ENCODE measurements around the gene COA6. TPM values are rescaled to one million over a fixed set of nuclear protein-coding genes. Genes with fewer than 3 reads are reported as not detected.

COA6 gene
- total and polyA plus RNA-seq, 2 of the 13 experiments (the other 11 are each of a cell fraction or from before 2014, with no cell fraction given): 32.4 to 104 TPM

DNA sequence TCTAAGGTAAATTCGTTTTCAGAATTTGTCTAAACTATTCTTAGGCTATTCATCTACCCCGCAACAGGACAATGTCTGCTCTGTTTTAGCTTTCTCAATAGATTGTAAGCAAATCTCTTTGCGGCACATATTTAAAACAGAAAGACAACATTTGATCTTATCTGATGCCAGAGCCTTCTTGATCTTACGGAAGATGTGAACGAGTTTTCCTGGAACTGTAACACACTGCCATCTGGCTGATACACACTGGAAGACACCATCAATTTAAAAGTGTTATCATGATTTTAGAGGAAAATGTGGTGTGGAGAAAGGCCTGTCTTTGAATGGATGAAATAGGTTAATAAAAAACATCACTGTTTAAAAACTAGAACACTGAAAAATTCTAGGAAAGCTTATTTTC, 36.1 kb downstream of the COA6 start:
- BruUV-seq (replicated peaks): no TSS peak

DNA sequence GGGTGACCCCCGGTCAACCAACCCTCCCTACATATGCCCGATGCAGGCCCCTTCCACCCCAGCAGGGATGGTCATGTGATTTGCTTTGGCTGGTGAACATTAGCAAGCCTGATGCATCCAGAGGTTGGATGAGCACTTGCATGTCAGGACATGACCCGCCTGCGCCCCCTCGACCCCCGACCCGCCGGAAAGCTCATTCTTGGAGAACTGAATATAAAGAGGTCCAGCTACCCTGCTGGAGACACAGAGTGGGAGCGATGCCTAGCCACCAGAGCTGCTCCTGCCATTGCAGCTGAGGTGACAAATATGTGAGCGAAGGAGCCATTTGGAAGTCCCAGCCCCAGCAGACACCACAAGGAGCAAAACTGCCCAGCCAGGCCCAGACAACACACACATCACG, 39.6 kb downstream of the COA6 start:
- Histone ChIP-seq H3K36me3 (replicated peaks in 1 of 2; ENCODE audit: control insufficient read depth in 1 of 2, insufficient read depth in 2 of 2, low read length in 2 of 2) (peaks cover 5 to 55% of the 10 kb centered on the region in 2 experiments), H3K9ac (ENCODE audit: insufficient read depth, low read depth, low read length) (no peak overlapping the region), H3K79me2 (ENCODE audit: insufficient read depth, low read length) (no peaks in the 10 kb centered on the region), H3K4me2 (ENCODE audit: low read depth, low read length) (no peak overlapping the region), H3K4me1 (ENCODE audit: insufficient read depth, low read length) (no peaks in the 10 kb centered on the region), H4K20me1 (ENCODE audit: insufficient read depth, low read length) (no peaks in the 10 kb centered on the region), H3K27me3 (ENCODE audit: control insufficient read depth in 1 of 2, insufficient read depth in 2 of 2, low read length in 2 of 2) (no peaks in the 10 kb centered on the region; a peak in 1 of 5 replicates), H3K4me3 (replicated peaks in 1 of 3; ENCODE audit: insufficient read depth in 1 of 3, low read depth in 2 of 3, low read length in 3 of 3) (no peak overlapping the region), H3K27ac (ENCODE audit: extremely low read length, insufficient read depth, low read length) (no peak overlapping the region), H3K9me3 (ENCODE audit: low read length) (no peaks in the 10 kb centered on the region), H2AFZ (ENCODE audit: low read length) (no peak overlapping the region)
- ATAC-seq: no peak
- DNase-seq (ENCODE audit: low spot score): no peak
- CTCF ChIA-PET (ENCODE audit: low intra/inter-chr PET ratio, low total read pairs): no interaction called here
- in situ Hi-C loops (cut with HindIII; ENCODE audit: extremely low pct_ligation_motif_present, low pct_unique_long_range_greater_than_20kb): no loop called here
- POLR2A ChIA-PET: no interaction called here
- FAIRE-seq: no peak
- 97% methylated on average over 6 of the region's 11 CpGs for WGBS (ENCODE audit: low lambda C conversion rate)
- no TSS peak for BruUV-seq (replicated peaks)
- intact Hi-C loops (cut with micrococcal nuclease; ENCODE audit: unreplicated experiment): no loop called here
- TF ChIP-seq, protein P1, sequence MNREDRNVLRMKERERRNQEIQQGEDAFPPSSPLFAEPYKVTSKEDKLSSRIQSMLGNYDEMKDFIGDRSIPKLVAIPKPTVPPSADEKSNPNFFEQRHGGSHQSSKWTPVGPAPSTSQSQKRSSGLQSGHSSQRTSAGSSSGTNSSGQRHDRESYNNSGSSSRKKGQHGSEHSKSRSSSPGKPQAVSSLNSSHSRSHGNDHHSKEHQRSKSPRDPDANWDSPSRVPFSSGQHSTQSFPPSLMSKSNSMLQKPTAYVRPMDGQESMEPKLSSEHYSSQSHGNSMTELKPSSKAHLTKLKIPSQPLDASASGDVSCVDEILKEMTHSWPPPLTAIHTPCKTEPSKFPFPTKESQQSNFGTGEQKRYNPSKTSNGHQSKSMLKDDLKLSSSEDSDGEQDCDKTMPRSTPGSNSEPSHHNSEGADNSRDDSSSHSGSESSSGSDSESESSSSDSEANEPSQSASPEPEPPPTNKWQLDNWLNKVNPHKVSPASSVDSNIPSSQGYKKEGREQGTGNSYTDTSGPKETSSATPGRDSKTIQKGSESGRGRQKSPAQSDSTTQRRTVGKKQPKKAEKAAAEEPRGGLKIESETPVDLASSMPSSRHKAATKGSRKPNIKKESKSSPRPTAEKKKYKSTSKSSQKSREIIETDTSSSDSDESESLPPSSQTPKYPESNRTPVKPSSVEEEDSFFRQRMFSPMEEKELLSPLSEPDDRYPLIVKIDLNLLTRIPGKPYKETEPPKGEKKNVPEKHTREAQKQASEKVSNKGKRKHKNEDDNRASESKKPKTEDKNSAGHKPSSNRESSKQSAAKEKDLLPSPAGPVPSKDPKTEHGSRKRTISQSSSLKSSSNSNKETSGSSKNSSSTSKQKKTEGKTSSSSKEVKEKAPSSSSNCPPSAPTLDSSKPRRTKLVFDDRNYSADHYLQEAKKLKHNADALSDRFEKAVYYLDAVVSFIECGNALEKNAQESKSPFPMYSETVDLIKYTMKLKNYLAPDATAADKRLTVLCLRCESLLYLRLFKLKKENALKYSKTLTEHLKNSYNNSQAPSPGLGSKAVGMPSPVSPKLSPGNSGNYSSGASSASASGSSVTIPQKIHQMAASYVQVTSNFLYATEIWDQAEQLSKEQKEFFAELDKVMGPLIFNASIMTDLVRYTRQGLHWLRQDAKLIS (CRISPR knock-in tag; IDR thresholded peaks at IDR 0.05): no peak
- TF ChIP-seq ZFP36L2 (CRISPR knock-in tag; IDR thresholded peaks at IDR 0.05): no peak
- TF ChIP-seq, protein P2, sequence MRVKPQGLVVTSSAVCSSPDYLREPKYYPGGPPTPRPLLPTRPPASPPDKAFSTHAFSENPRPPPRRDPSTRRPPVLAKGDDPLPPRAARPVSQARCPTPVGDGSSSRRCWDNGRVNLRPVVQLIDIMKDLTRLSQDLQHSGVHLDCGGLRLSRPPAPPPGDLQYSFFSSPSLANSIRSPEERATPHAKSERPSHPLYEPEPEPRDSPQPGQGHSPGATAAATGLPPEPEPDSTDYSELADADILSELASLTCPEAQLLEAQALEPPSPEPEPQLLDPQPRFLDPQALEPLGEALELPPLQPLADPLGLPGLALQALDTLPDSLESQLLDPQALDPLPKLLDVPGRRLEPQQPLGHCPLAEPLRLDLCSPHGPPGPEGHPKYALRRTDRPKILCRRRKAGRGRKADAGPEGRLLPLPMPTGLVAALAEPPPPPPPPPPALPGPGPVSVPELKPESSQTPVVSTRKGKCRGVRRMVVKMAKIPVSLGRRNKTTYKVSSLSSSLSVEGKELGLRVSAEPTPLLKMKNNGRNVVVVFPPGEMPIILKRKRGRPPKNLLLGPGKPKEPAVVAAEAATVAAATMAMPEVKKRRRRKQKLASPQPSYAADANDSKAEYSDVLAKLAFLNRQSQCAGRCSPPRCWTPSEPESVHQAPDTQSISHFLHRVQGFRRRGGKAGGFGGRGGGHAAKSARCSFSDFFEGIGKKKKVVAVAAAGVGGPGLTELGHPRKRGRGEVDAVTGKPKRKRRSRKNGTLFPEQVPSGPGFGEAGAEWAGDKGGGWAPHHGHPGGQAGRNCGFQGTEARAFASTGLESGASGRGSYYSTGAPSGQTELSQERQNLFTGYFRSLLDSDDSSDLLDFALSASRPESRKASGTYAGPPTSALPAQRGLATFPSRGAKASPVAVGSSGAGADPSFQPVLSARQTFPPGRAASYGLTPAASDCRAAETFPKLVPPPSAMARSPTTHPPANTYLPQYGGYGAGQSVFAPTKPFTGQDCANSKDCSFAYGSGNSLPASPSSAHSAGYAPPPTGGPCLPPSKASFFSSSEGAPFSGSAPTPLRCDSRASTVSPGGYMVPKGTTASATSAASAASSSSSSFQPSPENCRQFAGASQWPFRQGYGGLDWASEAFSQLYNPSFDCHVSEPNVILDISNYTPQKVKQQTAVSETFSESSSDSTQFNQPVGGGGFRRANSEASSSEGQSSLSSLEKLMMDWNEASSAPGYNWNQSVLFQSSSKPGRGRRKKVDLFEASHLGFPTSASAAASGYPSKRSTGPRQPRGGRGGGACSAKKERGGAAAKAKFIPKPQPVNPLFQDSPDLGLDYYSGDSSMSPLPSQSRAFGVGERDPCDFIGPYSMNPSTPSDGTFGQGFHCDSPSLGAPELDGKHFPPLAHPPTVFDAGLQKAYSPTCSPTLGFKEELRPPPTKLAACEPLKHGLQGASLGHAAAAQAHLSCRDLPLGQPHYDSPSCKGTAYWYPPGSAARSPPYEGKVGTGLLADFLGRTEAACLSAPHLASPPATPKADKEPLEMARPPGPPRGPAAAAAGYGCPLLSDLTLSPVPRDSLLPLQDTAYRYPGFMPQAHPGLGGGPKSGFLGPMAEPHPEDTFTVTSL (CRISPR knock-in tag; IDR thresholded peaks at IDR 0.05; ENCODE audit: borderline replicate concordance): no peak

More for the DNA sequence above, 36.1 kb downstream of the COA6 start:
- Histone ChIP-seq H3K4me1 (ENCODE audit: insufficient read depth, low read length) (no peaks in the 10 kb centered on the region), H4K20me1 (ENCODE audit: insufficient read depth, low read length) (no peaks in the 10 kb centered on the region; the same call in 1 of the 2 replicates), H3K79me2 (ENCODE audit: insufficient read depth, low read length) (no peaks in the 10 kb centered on the region), H3K9me3 (ENCODE audit: low read length) (no peaks in the 10 kb centered on the region), H3K27me3 (ENCODE audit: control insufficient read depth in 1 of 2, insufficient read depth in 2 of 2, low read length in 2 of 2) (no peaks in the 10 kb centered on the region; a peak in 1 of 5 replicates), H3K4me3 (replicated peaks in 1 of 3; ENCODE audit: insufficient read depth in 1 of 3, low read depth in 2 of 3, low read length in 3 of 3) (no peak overlapping the region), H3K27ac (ENCODE audit: extremely low read length, insufficient read depth, low read length) (no peak overlapping the region), H3K36me3 (replicated peaks in 1 of 2; ENCODE audit: control insufficient read depth in 1 of 2, insufficient read depth in 2 of 2, low read length in 2 of 2) (peaks cover 6 to 38% of the 10 kb centered on the region in 2 experiments), H2AFZ (ENCODE audit: low read length) (no peak overlapping the region), H3K4me2 (ENCODE audit: low read depth, low read length) (no peak overlapping the region), H3K9ac (ENCODE audit: insufficient read depth, low read depth, low read length) (no peak overlapping the region)
- intact Hi-C loops (cut with micrococcal nuclease; ENCODE audit: unreplicated experiment) (no loop called here), in situ Hi-C loops (cut with HindIII; ENCODE audit: extremely low pct_ligation_motif_present, low pct_unique_long_range_greater_than_20kb) (no loop called here)
- CTCF ChIA-PET (ENCODE audit: low intra/inter-chr PET ratio, low total read pairs): no interaction called here
- ATAC-seq (no peak), DNase-seq (ENCODE audit: low spot score) (no peak), FAIRE-seq (peak; percentile 39)
- TF ChIP-seq, protein P3, sequence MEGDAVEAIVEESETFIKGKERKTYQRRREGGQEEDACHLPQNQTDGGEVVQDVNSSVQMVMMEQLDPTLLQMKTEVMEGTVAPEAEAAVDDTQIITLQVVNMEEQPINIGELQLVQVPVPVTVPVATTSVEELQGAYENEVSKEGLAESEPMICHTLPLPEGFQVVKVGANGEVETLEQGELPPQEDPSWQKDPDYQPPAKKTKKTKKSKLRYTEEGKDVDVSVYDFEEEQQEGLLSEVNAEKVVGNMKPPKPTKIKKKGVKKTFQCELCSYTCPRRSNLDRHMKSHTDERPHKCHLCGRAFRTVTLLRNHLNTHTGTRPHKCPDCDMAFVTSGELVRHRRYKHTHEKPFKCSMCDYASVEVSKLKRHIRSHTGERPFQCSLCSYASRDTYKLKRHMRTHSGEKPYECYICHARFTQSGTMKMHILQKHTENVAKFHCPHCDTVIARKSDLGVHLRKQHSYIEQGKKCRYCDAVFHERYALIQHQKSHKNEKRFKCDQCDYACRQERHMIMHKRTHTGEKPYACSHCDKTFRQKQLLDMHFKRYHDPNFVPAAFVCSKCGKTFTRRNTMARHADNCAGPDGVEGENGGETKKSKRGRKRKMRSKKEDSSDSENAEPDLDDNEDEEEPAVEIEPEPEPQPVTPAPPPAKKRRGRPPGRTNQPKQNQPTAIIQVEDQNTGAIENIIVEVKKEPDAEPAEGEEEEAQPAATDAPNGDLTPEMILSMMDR (CRISPR knock-in tag; IDR thresholded peaks at IDR 0.05): peak; percentile 26
- peak; percentile 21; the same call in 1 of the 2 replicates for TF ChIP-seq SMC3 (IDR thresholded peaks at IDR 0.05; ENCODE audit: low read length)
- peak; percentile 60 for TF ChIP-seq STAG1 (CRISPR knock-in tag; IDR thresholded peaks at IDR 0.05)
- no peak for TF ChIP-seq IKZF1 (IDR thresholded peaks at IDR 0.05)
- 93% methylated on average over 5 of the region's 5 CpGs for WGBS (ENCODE audit: low lambda C conversion rate)
- POLR2A ChIA-PET: no interaction called here

Data from HepG2 (cell line).